Fibroblast of lung (primary cell): Measurements from ENCODE around the gene RNF157. TPM values are rescaled to one million over a fixed set of nuclear protein-coding genes. Genes with fewer than 3 reads are reported as not detected.

Source experiments
- DNase-seq, 2 donors: peaks; one replicate each; pipeline versions ENCODE4 v3.0.0 to v3.0.0-alpha.2; 2010; ENCODE audit warnings: low read depth in 2 of 2
- H2AFZ ChIP-seq: 2 replicates; pipeline ENCODE4 v1.5.1; 2012; ENCODE audit warnings: low read length, control low read depth, inconsistent platforms
- H3K27ac ChIP-seq: 2 replicates; pipeline ENCODE4 v1.5.1; 2011; ENCODE audit warnings: low read length, control low read depth; ENCODE audit not compliant: insufficient read depth
- H3K27me3 ChIP-seq: 2 replicates; pipeline ENCODE4 v1.5.1; 2011; ENCODE audit warnings: mild to moderate bottlenecking, low read length; ENCODE audit not compliant: control insufficient read depth, insufficient read depth
- H3K36me3 ChIP-seq: 2 replicates; pipeline ENCODE4 v1.5.1; 2011; ENCODE audit warnings: low read length; ENCODE audit not compliant: control insufficient read depth, insufficient read depth
- H3K4me1 ChIP-seq: 2 replicates; pipeline ENCODE4 v1.5.1; 2011; ENCODE audit warnings: low read length; ENCODE audit not compliant: control insufficient read depth, insufficient read depth; ENCODE audit errors: extremely low read depth
- H3K4me2 ChIP-seq: 2 replicates; pipeline ENCODE4 v1.5.1; 2011; ENCODE audit warnings: low read length, control low read depth; ENCODE audit not compliant: insufficient read depth; ENCODE audit errors: extremely low read depth
- H3K4me3 ChIP-seq, 4 experiments: fragments of 200-600 bp in 1 of 4; sonication (generic) in 1 of 4; replicated peaks in 1 of 4; 2 replicates each; pipeline ENCODE4 v1.5.1; 2011 to 2016; ENCODE audit warnings: low read length in 4 of 4, low read depth in 3 of 4, mild to moderate bottlenecking in 3 of 4, control low read depth in 2 of 4, inconsistent platforms in 1 of 4, mixed read lengths in 1 of 4; ENCODE audit not compliant: insufficient read depth in 1 of 4; ENCODE audit errors: control extremely low read depth in 1 of 4
- H3K79me2 ChIP-seq: 2 replicates; pipeline ENCODE4 v1.5.1; 2012; ENCODE audit warnings: mild to moderate bottlenecking, low read length, inconsistent platforms; ENCODE audit not compliant: control insufficient read depth, insufficient read depth
- H3K9ac ChIP-seq: 2 replicates; pipeline ENCODE4 v1.5.1; 2011; ENCODE audit warnings: mild to moderate bottlenecking, low read length, control low read depth; ENCODE audit not compliant: insufficient read depth
- H3K9me3 ChIP-seq: 2 replicates; pipeline ENCODE4 v1.5.1; 2012; ENCODE audit warnings: low read depth, low read length; ENCODE audit not compliant: control insufficient read depth, insufficient read depth
- H4K20me1 ChIP-seq: 2 replicates; pipeline ENCODE4 v1.5.1; 2011; ENCODE audit warnings: low read length; ENCODE audit not compliant: control insufficient read depth, insufficient read depth; ENCODE audit errors: extremely low read depth
- EZH2 ChIP-seq: IDR thresholded peaks from 2 replicates; pipeline ENCODE4 v1.5.1; 2012; ENCODE audit warnings: low read length, control low read depth, mild to moderate bottlenecking; ENCODE audit errors: missing control alignments
- polyA minus RNA-seq: library from RNA; depleted of rRNA, polyadenylated mRNA; stranded (reverse); fragments of >200 nt; gene quantifications from 2 replicates; pipeline ENCODE4 v1.2.3, GENCODE V29; 2011; ENCODE audit warnings: low replicate concordance
- polyA plus RNA-seq, 2 donors: library from polyadenylated mRNA; depleted of rRNA in 1 of 2; stranded (reverse) in 1 of 2; unstranded in 1 of 2; fragments of >200 nt; gene quantifications; 2 replicates each; pipeline ENCODE4 v1.2.1, GENCODE V29; 2011 to 2012; ENCODE audit warnings: missing spikeins in 1 of 2
- total RNA-seq: library from RNA; depleted of rRNA; stranded (reverse); fragments of >200 nt; gene quantifications from 2 replicates; pipeline ENCODE4 v1.2.1, GENCODE V29; 2014
- TF ChIP-seq, protein P1 (sequence below), 2 donors: IDR thresholded peaks in 1 of 2; conservative IDR thresholded peaks in 1 of 2; 1 replicate in 1 of 2; 2 replicates in 1 of 2; pipeline ENCODE4 v1.5.1; 2011 to 2012; ENCODE audit warnings: low read length in 2 of 2, control low read depth in 1 of 2, inconsistent platforms in 1 of 2, low read depth in 1 of 2, mild to moderate bottlenecking in 1 of 2

Gene RNF157
- total RNA-seq: 0.51 and 3.1 TPM in 2 replicates
- polyA plus RNA-seq: 2.0 and 7.7 TPM in 2 replicates
- polyA plus RNA-seq (2012): 1.5 and 5.7 TPM in 2 replicates
- polyA minus RNA-seq: 1.5 and 5.5 TPM in 2 replicates

DNA sequence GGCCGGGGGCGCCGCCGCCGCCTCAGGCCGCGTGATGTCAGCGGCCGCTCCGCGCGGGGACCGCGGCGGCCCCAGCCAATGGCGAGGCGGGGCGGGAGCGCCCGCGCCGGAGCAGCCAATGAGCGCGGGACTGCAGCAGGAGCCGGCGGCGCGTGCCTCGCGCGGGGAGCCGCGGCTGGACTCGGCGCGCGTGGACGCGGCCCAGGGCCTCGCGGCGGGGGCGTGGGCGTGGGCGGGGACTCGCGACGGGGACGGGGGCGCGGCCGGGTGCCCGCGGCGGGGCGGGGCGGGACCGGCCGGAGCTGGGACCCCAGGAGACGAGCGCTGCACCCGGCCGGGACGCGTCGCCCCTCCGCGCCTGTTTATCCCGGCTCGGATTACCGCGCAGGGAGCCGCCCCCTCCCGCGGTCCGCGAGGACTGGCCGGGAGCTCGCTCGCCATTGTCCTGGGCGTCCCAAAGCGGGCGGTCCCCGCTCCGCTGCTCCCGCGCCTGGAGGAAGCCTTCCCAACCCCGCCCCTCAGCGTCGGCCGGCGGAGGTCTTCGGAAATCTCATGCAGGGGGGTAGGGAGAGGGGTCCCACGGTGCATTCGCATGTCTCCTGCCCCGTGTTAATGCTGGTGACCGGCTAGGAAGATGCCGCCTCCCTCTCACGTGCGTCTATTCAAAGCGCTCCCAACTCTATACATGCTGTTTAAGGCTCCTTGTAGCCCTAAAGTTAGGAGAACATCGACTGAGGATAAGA, at the start of gene RNF157:
RNF157 (minus strand) TSS at position 33 of the 743 bp plus-strand sequence. CDS start 253 bp downstream, outside the sequence.
- H3K27me3 ChIP-seq: peaks cover 10% of the 10 kb centered on the region
- no peaks in the 10 kb centered on the region for H3K79me2 ChIP-seq

DNA sequence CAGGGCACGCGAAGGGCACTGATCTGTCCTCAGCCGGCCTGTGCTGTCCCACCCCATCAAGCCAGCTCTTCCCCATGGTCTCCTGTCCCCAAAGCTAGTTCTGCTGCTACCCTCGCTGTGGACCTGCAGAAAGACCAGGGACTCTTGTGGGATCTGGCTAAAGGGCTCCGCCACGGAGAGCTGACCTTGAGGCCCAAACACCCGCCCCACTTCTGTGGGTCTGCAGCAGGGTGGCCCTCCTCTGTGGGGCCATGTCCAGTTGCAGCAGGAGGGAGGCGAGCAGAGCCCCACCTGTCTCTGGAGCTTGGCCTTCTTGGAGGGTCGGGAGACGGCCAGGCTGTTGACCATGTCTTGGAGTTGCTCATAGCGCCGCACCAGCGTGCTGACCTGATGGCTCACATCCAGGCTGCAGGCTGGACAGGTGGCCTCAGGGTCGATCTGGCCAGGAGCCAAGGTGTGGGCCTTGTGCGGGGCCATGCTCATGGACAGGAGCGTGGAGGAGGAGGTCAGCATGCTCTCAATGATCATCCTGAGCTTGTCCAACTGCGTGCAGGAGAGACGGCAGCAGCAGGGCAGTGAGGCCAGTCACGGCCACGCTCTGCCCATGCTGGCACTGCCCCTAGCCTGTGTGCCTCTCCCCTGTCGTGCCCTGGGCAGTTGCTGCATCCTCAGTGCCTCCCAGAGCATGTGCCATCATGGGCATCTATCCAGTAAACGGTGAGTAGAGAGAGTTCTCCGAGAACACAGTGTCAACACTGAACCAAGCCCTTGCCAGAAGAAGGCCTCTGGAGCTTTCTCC, 41.5 kb upstream of the RNF157 start:
- Histone ChIP-seq H3K9me3 (no peaks in the 10 kb centered on the region), H3K9ac (no peak overlapping the region), H4K20me1 (no peaks in the 10 kb centered on the region), H2AFZ (no peak overlapping the region), H3K27ac (no peak overlapping the region), H3K36me3 (no peaks in the 10 kb centered on the region), H3K4me1 (no peaks in the 10 kb centered on the region), H3K4me2 (no peak overlapping the region), H3K4me3 (no peak overlapping the region), H3K79me2 (no peaks in the 10 kb centered on the region), H3K27me3 (no peaks in the 10 kb centered on the region)
- TF ChIP-seq EZH2: no peak
- TF ChIP-seq, protein P1, sequence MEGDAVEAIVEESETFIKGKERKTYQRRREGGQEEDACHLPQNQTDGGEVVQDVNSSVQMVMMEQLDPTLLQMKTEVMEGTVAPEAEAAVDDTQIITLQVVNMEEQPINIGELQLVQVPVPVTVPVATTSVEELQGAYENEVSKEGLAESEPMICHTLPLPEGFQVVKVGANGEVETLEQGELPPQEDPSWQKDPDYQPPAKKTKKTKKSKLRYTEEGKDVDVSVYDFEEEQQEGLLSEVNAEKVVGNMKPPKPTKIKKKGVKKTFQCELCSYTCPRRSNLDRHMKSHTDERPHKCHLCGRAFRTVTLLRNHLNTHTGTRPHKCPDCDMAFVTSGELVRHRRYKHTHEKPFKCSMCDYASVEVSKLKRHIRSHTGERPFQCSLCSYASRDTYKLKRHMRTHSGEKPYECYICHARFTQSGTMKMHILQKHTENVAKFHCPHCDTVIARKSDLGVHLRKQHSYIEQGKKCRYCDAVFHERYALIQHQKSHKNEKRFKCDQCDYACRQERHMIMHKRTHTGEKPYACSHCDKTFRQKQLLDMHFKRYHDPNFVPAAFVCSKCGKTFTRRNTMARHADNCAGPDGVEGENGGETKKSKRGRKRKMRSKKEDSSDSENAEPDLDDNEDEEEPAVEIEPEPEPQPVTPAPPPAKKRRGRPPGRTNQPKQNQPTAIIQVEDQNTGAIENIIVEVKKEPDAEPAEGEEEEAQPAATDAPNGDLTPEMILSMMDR (conservative IDR thresholded peaks at IDR 0.05 in 1 of 2, IDR thresholded peaks at IDR 0.05 in 1 of 2; ENCODE audit: low read depth in 1 of 2, low read length in 2 of 2): no peak
- DNase-seq: no peak

More for the DNA sequence above, at the start of gene RNF157:
- H3K36me3 ChIP-seq: no peaks in the 10 kb centered on the region
- TF ChIP-seq EZH2: peak; percentile 51
- TF ChIP-seq, protein P1 (conservative IDR thresholded peaks at IDR 0.05 in 1 of 2, IDR thresholded peaks at IDR 0.05 in 1 of 2; ENCODE audit: low read depth in 1 of 2, low read length in 2 of 2): no peak
- no peaks in the 10 kb centered on the region for H3K4me1 ChIP-seq
- H3K27ac ChIP-seq: no peak within 1 kb of the TSS
- DNase-seq: peak; percentile 43 to 57
- no peaks in the 10 kb centered on the region for H3K9me3 ChIP-seq
- peak within 1 kb of the TSS; percentile 54 for H3K9ac ChIP-seq
- H3K4me3 ChIP-seq: peak within 1 kb of the TSS; percentile 60 to 73 (median 62)
- H4K20me1 ChIP-seq: no peaks in the 10 kb centered on the region
- H3K4me2 ChIP-seq: peak within 1 kb of the TSS; percentile 100
- peak within 1 kb of the TSS; percentile 81 for H2AFZ ChIP-seq

DNA sequence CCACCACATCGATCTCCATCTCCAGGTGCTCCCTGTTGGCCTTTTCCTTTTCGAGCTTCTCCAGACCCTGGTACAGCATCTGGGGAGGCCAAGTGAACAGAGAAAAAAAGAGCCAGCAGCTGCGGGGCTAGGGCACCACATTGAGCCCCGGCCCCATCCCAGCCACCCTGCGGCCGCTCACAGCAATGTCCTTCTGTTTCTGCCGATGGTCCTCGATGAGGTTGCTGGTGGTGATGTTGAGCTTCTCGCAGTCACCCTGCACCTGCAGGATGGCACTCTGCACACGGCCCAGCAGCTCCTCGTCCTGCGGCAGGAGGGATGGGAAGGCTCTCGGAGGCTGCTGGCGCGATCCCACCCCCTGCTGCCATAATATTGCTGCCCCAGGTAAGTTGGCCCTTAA, 40.4 kb upstream of the RNF157 start:
- H3K4me2 ChIP-seq: no peak overlapping the region
- H3K27ac ChIP-seq: no peak overlapping the region
- no peak overlapping the region for H3K9ac ChIP-seq
- no peaks in the 10 kb centered on the region for H3K4me1 ChIP-seq
- TF ChIP-seq, protein P1 (conservative IDR thresholded peaks at IDR 0.05 in 1 of 2, IDR thresholded peaks at IDR 0.05 in 1 of 2; ENCODE audit: low read depth in 1 of 2, low read length in 2 of 2): no peak
- no peak for TF ChIP-seq EZH2
- no peak for DNase-seq
- H3K27me3 ChIP-seq: no peaks in the 10 kb centered on the region
- H4K20me1 ChIP-seq: no peaks in the 10 kb centered on the region
- no peaks in the 10 kb centered on the region for H3K79me2 ChIP-seq
- no peaks in the 10 kb centered on the region for H3K9me3 ChIP-seq
- H3K36me3 ChIP-seq: no peaks in the 10 kb centered on the region
- no peak overlapping the region for H2AFZ ChIP-seq
- no peak overlapping the region for H3K4me3 ChIP-seq
